NCI-H2107 treated with DMSO at 0.1 percent for 48 hours (cell line): ENCODE results near the gene USP48.
"Not testable (repeated sequence)": the region's sequence is repeated elsewhere in the genome, so short reads cannot be mapped to it uniquely, and the experiment has no call there.

ENCODE experiments used
- DNase-seq: peaks from one replicate; lab custom pipeline; 2025; ENCODE audit not compliant: unreplicated experiment; lab: John Stamatoyannopoulos, UW

USP48 gene

GRCh38 chr1:21638531-21639341 is 144.2 kb downstream of the USP48 start:
- peak; percentile 47 for DNase-seq

GRCh38 chr1:21637514-21637913 is 145.4 kb downstream of the USP48 start:
- no peak for DNase-seq

GRCh38 chr1:21636029-21636428 is 146.9 kb downstream of the USP48 start:
- no peak for DNase-seq

GRCh38 chr1:21634806-21635535 is 148.0 kb downstream of the USP48 start:
- DNase-seq = no peak

- no peak for DNase-seq
These were observed 148.8 kb downstream of the USP48 start for GRCh38 chr1:21633992-21634805.

GRCh38 chr1:21633141-21633755 is 149.7 kb downstream of the USP48 start:
- no peak for DNase-seq

GRCh38 chr1:21631944-21632887 is 150.7 kb downstream of the USP48 start:
- DNase-seq = no peak

GRCh38 chr1:21631590-21631943 is 151.4 kb downstream of the USP48 start:
- DNase-seq = not testable (repeated sequence)

- DNase-seq = no peak
These were observed 152.2 kb downstream of the USP48 start for GRCh38 chr1:21630571-21631343.

GRCh38 chr1:21629971-21630370 is 153.0 kb downstream of the USP48 start:
- no peak for DNase-seq

- DNase-seq = no peak
These were observed 154.1 kb downstream of the USP48 start for GRCh38 chr1:21628798-21629393.
